KMS-11 (cell line): ENCODE data around the gene MAP7.

Experiments
- H2AFZ ChIP-seq: fragments of 200-600 bp; sonication (generic); 2 replicates; pipeline ENCODE4 v1.6.1; 2016; ENCODE audit warnings: antibody characterized with exemption, mixed run types, low read depth
- H3K27ac ChIP-seq: fragments of 200-600 bp; sonication (generic); 2 replicates; pipeline ENCODE4 v1.6.1; 2016; ENCODE audit warnings: mild to moderate bottlenecking, mixed run types
- H3K27me3 ChIP-seq: fragments of 200-600 bp; sonication (generic); 2 replicates; pipeline ENCODE4 v1.6.1; 2017; ENCODE audit warnings: mild to moderate bottlenecking, low read depth, mixed run types, moderate library complexity; ENCODE audit not compliant: insufficient read depth
- H3K36me3 ChIP-seq: fragments of 200-600 bp; sonication (generic); 2 replicates; pipeline ENCODE4 v1.6.1; 2017; ENCODE audit warnings: mild to moderate bottlenecking, mixed run types; ENCODE audit not compliant: insufficient read depth
- H3K4me1 ChIP-seq: fragments of 200-600 bp; sonication (generic); 2 replicates; pipeline ENCODE4 v1.6.1; 2016; ENCODE audit warnings: mild to moderate bottlenecking, low read depth, mixed run types; ENCODE audit not compliant: poor library complexity, severe bottlenecking
- H3K4me2 ChIP-seq: fragments of 200-600 bp; sonication (generic); 2 replicates; pipeline ENCODE4 v1.7.0; 2016; ENCODE audit warnings: mild to moderate bottlenecking, mixed run types
- H3K4me3 ChIP-seq: fragments of 200-600 bp; sonication (generic); IDR thresholded peaks from 2 replicates; pipeline ENCODE4 v1.6.1; 2017; ENCODE audit warnings: low read depth, low read length, mixed read lengths; ENCODE audit not compliant: insufficient read depth
- H3K79me2 ChIP-seq: fragments of 200-600 bp; sonication (generic); 2 replicates; pipeline ENCODE4 v1.6.1; 2016; ENCODE audit warnings: low read depth, mixed run types; ENCODE audit not compliant: insufficient read depth
- H3K9ac ChIP-seq: fragments of 200-600 bp; sonication (generic); 2 replicates; pipeline ENCODE4 v1.6.1; 2016; ENCODE audit warnings: mild to moderate bottlenecking, mixed run types
- H4K20me1 ChIP-seq: fragments of 200-600 bp; sonication (generic); 2 replicates; pipeline ENCODE4 v1.6.1; 2016; ENCODE audit warnings: mild to moderate bottlenecking, mixed run types; ENCODE audit not compliant: insufficient read depth
- CTCF ChIP-seq: fragments of 200-600 bp; sonication (generic); conservative IDR thresholded peaks from 2 replicates; pipeline ENCODE4 v1.6.1; 2017; ENCODE audit warnings: low read depth, mild to moderate bottlenecking, antibody characterized with exemption, low read length, moderate library complexity, mixed read lengths

MAP7 gene

GRCh38 chr6:136475686-136476085 lies 74.5 kb downstream of the MAP7 start:
- Histone ChIP-seq H3K9ac (no peak overlapping the region), H2AFZ (no peak overlapping the region), H3K4me1 (no peaks in the 10 kb centered on the region), H3K4me2 (no peak overlapping the region), H3K36me3 (no peaks in the 10 kb centered on the region), H3K4me3 (no peak overlapping the region), H3K79me2 (no peaks in the 10 kb centered on the region), H3K27ac (no peak overlapping the region), H3K27me3 (no peaks in the 10 kb centered on the region), H4K20me1 (no peaks in the 10 kb centered on the region)
- TF ChIP-seq CTCF: no peak

GRCh38 chr6:136474241-136474640 lies 76.0 kb downstream of the MAP7 start:
- TF ChIP-seq CTCF: no peak
- no peak overlapping the region for H2AFZ ChIP-seq

GRCh38 chr6:136471922-136472321 lies 78.3 kb downstream of the MAP7 start:
- no peak for TF ChIP-seq CTCF
- Histone ChIP-seq H3K4me2 (no peak overlapping the region), H3K4me3 (no peak overlapping the region), H3K4me1 (no peaks in the 10 kb centered on the region), H3K27ac (no peak overlapping the region), H3K79me2 (no peaks in the 10 kb centered on the region), H3K27me3 (no peaks in the 10 kb centered on the region), H3K36me3 (no peaks in the 10 kb centered on the region), H3K9ac (no peak overlapping the region), H4K20me1 (no peaks in the 10 kb centered on the region), H2AFZ (no peak overlapping the region)

More at GRCh38 chr6:136474241-136474640, 76.0 kb downstream of the MAP7 start:
- Histone ChIP-seq H3K4me3 (no peak overlapping the region), H3K79me2 (no peaks in the 10 kb centered on the region), H3K4me2 (no peak overlapping the region), H3K27me3 (no peaks in the 10 kb centered on the region), H3K4me1 (no peaks in the 10 kb centered on the region), H3K27ac (no peak overlapping the region), H4K20me1 (no peaks in the 10 kb centered on the region), H3K36me3 (no peaks in the 10 kb centered on the region), H3K9ac (no peak overlapping the region)

- Histone ChIP-seq H3K4me1 (no peaks in the 10 kb centered on the region), H3K27me3 (no peaks in the 10 kb centered on the region), H3K79me2 (no peaks in the 10 kb centered on the region), H4K20me1 (no peaks in the 10 kb centered on the region), H3K36me3 (no peaks in the 10 kb centered on the region), H3K4me2 (no peak overlapping the region), H3K27ac (no peak overlapping the region), H3K4me3 (no peak overlapping the region), H2AFZ (no peak overlapping the region), H3K9ac (no peak overlapping the region)
- TF ChIP-seq CTCF: no peak
Observed at GRCh38 chr6:136471372-136471771, 78.8 kb downstream of the MAP7 start.
